ENCODE data around the gene GNG14.
"Not testable (repeated sequence)": the region's sequence is repeated elsewhere in the genome, so short reads cannot be mapped to it uniquely, and the experiment has no call there.

Gene GNG14

DNA sequence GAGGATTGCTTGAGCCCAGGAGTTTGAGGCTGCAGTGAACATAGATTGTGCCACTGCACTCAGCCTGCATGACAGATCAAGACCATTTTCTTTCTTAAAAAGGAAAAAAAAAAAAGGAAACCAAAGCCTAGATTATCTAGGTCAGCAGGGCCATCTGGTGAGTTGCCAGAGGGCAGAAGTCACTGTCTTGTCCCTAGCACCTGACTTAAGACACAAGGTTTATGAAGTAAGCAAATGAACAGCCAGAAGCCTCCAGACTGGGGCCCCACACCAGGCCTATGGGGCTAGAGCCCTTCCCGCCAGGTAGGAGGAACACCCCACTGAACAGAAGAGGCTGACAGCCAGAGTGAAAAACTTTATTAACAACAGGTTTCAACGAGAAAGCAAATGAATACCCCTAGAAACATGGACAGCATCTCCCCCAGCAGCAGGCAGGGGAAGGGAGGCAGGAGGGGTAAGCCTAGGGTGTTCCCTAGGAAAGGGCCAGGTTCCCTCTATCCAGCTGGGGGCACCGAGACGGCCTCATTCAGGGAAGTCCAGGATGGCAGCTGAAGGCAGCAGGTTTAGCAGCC lies 20.0 kb upstream of the GNG14 start:
- no peak for DNase-seq

DNA sequence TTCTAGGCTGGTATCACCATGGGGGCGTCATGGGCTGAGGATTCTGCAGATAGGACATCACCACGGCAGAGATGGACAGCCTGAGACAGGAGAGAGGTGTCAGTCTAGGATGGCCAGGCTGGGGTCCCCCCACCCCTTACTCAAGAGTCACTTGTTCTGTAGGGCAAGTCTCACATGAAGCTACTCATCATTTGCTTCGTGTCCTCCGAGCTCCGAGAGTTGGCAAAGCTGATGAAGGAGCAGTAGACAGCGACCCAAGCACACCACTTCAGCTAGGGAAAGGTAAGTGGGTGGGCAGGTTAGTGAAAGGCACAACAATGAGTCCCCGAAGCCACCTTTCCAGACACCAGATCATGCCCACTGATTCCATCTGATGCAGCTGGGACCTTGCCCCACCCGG lies 19.5 kb upstream of the GNG14 start:
- DNase-seq: no peak

DNA sequence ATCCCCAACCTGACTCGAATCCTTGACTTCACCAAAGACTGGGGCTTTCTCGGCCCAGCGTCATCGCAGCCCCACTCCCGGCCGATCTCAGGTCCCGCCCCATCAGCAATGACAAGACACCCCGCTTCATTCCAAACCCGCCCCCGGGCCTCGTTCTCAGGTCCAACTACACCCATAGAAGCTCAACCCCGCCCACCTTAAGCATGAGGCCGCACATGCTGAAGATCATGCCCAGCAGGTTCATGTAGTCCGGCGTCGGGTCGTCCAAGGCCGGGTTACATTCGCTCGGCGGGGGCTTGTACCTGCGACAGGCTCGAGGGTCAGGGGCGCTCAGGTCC lies 18.9 kb upstream of the GNG14 start:
- peak; percentile 83 for DNase-seq

DNA sequence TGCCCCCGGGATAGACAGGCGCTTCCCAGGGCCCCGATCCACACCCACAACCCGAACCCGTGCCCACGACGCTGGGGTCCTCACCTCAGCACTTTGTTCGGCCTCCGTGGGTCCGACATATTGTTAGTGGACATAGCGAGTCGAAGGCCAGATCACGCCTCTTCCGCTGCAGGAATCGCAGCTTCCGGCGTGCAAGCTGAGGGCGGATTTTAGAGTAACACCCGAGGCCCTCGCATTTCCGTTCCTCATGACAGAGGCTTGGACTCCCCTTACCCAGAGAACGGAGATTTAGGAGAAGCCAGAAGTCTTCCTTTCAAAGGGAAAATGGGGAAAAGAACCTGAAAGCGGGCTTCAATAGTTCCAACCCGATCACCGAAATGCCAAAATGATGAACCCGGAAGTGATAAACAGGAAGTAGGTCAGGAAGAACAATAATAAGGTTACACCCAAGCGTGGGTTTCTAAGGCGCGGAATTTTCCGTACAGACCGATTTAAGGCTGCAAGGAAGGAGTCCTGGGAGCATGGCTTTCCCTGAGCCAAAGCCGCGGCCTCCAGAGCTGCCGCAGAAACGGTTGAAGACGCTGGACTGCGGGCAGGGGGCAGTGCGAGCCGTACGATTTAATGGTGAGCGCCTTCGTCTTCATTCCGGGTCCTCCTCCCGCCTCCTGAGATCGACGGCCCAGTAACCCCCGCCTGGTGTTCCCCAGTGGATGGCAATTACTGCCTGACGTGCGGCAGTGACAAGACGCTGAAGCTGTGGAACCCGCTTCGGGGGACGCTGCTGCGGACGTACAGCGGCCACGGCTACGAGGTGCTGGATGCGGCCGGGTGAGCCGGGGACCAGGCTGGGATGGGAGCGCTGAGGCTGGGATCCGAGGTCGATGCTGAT lies 18.3 kb upstream of the GNG14 start:
- peak; percentile 76 to 80 for DNase-seq

DNA sequence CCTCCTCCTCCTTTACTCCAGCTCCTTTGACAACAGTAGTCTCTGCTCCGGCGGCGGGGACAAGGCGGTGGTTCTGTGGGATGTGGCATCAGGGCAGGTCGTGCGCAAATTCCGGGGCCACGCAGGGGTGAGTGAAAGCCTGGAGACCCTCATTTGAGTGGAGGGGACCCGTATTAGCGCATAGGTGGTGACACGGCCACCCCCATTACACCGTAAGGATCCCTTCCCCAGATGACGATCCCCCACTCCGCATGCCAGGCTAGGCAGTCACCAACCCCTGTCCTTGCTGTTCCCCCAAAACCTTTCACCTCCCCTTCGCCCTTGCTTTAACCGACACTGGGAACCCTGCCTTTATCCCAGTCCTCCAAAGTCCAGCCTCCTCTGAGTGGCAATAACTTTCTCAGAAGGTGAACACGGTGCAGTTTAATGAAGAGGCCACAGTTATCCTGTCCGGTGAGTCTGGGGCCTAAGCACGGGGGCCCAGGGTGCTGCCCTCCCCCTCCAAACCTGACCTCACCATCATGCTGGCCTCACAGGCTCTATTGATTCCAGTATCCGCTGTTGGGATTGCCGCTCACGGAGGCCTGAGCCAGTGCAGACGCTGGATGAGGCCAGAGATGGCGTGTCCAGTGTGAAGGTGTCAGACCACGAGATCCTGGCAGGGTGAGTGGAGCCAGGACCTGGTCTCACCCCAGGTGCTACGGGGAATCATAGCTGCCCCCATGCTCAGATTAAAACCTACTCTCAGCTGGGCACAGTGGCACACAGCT lies 17.5 kb upstream of the GNG14 start:
- no peak for DNase-seq

DNA sequence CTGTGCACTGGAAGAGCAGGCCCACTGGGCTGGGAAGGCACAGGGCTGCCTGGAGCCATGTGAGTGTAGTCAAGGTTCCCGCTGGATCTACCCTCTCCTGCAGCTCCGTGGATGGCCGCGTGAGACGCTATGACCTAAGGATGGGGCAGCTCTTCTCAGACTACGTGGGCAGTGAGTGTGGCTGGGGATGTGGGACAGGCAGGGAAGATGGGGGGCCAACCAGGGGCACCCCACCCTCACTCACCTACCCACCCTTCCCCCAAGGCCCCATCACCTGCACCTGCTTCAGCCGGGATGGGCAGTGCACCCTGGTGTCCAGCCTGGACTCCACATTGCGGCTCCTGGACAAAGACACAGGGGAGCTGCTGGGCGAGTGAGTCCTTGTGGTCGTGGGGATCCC lies 15.1 kb upstream of the GNG14 start:
- no peak for DNase-seq

DNA sequence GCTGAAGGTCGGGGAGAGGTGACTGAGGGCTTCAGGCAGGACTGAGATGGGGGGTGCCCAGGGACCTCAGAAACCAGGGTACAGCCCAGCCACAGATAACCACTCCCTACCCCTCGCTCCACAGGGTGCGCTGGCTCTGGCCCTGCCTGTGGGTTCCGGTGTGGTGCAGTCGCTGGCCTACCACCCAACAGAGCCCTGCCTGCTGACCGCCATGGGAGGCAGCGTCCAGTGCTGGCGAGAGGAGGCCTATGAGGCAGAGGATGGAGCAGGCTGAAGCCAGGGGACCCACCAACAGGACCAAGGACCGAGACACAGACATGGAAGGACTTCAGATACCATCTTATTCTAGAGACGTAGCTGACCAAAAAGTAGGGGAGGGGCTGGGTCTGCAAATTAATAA lies 12.4 kb upstream of the GNG14 start:
- DNase-seq: no peak

DNA sequence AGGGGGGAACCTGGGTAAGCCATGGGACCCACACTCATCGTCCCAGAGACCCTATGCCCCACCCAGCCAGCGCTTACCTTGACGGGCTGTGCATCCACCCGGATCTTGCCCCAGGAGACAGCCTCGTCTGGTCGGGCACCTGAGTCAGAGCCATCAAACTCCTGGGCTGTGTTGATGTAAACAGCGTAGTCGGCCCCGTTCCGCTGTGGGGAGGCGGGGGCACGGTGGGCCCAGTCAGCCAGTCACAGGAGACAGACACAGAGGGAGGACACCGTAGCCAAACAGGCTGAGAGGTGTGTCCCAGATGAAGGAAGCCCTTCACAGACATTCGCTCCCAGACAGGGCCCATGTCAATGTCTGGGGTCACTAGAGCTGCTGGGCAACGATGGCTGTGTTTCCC lies 11.9 kb upstream of the GNG14 start:
- DNase-seq: no peak

DNA sequence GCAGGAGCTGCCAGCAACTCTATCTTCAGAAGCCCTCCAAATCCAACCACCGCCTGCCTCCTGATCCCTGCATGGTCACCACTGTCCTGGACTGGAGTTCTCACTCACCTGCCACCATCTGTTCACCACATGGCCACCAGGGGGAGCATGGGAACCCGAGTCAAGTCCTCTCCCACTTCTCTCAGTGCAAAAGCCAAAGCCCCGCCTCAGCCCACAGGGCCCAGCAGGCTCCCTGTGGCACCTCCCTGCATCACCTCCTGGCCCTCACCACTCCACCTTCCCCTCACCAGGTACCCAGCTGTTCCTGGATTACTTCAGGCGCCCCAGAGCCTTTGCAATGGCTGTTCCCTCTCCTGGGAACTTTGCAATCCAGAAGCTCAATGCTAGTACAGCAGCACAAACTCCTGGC lies 11.4 kb upstream of the GNG14 start:
- peak; percentile 79 to 83 for DNase-seq

DNA sequence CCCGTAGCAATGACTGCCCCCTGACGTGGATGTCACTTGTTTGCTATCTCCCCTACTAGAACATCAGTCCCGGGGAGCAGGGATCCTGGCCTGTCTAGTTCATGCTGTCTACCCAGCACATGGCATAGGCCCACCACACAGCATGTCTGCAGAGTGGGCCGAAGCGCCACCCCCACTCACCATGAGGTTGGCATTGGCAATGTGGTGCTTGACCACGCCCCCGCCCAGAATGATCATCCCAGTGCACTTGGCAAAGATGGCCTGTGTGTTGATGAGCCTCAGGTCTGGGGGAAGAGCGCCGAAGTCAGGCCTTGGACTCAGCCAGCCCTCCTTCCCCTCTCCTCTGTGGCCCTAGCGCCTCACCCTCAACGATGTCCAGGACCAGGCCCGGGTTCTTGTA lies 10.9 kb upstream of the GNG14 start:
- no peak for DNase-seq

DNA sequence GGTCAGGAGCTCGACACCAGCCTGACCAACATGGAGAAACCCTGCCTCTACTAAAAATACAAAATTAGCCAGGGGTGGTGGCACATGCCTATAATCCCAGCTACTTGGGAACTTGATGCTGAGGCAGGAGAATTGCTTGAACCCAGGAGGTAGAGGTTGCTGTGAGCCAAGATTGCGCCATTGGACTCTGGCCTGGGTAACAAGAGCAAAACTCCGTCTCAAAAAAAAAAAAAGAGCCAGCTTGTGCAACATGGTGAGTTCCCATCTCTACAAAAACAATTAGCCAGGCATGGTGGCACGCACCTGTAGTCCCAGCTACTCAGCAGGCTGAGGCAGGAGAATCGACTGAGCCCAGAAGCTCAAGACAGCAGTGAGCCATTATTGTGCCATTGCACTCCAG lies 9.8 kb upstream of the GNG14 start:
- DNase-seq: not testable (repeated sequence)

DNA sequence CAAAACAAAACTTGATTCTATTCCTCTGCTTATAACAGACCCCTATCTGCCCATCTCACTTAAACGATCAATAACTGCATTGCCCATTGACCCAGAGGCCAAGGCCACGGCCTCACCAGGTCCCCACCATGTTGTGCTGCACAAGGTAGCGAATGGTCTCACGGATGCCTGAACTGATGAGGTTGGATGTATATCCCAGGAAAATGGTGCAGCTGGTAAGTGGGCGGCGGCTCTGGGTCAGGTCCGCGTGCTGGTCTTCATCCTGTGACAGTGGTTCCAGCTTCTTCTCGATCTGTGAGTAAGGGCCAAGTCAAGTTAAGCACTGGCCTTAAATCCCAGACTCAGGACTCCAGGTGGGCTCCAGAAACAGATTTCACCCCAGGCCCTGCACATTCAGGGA lies 7.8 kb upstream of the GNG14 start:
- no peak for DNase-seq

DNA sequence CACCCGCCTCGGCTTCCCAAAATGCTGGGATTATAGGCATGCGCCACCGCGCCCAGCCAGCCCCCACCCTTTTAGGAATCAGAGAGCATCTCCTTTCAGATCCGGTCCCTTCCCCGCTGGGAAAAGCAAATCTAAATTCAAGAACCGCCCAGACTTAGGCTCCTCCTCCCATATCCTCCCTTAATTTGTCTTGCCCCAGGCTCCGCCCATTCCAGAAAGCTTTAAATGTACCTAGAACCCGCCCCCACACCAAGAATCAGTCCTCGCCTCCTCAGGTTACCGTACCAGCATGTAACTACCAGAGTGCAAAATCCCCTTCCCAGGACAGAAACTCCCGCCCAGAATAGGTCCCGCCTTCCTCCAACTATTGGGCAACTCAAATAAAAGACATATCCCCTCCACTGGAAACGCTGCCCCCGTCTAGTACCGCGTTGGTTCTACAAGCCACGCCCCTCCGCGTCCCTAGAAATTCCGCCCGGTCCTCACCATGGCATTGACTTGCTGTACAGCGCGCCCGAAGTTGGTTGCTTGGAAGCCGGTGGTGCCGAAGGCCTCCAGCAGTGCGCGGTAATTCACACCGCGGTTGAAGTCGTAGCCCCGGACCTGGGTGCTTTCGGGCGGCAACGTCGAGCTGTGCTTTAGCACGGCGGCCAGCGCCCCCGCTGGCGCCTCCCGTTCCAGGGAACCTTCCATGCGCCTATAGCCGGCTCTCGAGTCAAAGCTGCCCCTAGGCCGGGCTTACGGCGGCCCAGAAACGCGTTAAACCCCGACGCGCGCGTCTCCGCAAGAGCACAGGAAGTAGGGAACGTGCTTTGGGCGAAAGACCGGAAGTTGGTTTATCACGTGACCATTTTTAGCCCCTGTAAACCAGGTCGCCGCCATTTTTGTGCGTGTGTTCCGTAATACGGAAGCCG lies 6.5 kb upstream of the GNG14 start, which contains the start of gene DHPS:
DHPS (minus strand) TSS at position 807 of the 914 bp plus-strand sequence; CDS start at position 693, 114 bp downstream.
- peak; percentile 95 for DNase-seq

DNA sequence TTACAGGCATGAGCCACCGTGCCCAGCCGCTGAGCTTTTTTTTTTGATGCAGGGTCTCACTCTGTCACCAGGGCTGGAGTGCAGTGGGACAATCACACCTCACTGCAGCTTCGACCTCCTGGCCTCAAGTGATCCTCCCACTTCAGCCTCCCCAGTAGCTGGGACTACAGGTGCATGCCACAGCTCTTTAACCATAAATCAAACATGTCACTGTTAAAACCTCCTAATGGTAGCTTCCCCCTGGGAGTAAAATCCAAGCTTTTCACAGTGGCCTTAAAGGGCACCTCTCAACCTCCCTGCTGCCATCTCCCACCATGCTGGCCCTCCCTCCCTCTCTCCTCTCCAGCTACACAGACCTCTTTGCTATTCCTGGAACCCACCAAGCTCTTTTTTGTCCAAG lies 2.0 kb upstream of the GNG14 start:
- DNase-seq: no peak

DNA sequence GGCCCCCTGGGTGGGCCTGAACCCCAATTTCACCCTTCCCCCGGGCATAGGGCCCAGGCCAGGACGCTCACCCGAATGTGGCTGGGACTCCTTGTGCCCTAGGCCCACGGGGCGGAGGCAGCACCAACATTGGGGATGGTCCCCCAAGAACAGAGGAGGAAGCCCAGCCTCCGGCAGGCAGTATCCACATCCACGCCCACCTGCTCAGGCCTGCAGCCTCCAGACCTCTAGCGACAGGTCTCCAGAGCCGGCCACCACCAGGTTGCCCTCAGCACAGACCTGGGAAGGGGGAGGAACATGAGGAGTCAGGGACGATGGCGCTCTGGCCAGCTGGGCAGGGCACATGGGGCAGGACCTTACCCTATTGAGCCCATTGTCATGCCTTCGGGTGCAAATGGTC lies 1.2 kb downstream of the GNG14 start:
- no peak for DNase-seq

DNA sequence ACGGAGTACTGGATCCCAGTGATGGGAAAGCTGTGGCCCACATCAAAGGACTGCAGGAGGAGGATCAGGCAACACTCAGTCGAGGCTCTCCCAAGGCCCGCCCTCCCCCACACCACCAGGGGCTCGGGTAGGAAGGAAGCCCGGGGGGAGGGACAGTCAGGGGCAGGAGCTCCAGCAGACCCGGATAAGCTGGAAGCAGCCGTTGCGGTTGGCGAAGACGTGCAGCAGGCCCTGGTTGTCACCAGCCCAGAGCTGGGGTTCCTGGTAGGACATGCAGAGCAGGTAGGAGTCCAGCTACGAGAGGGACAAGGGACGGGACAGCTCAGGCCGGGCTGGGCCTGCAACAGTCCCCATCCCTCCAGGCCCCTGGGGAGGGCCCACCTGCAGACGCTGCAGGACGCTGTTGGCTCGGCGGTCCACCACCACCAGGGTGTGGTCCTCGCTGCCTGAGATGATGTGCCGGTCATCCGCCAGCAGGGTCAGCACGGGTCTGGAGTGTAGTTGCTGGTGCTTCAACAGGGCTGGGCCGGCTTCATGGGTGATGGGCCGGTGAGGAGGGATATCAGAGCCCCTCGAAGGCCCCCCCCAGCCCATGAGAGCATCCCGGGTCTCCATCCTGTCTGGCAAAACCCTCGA lies 1.9 kb downstream of the GNG14 start:
- DNase-seq: no peak

DNA sequence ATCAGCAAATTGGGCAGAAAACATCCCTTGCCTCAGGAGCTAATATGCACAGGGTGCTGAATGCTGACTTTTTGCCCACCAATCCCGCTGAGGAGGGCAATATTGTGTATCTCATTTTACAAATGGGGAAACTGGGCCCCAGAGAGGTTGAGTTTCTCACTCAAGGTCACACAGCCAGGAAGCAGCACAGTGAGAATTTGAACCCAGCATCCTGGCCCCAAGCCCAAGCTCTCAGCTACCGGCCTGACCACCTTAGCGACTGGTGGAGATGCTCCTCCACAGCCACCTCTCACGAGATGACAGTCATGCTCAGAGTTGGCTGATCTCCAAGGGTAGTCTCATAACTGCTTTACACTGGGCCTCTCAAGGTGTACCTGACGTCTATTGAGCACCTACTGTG lies 5.2 kb downstream of the GNG14 start:
- DNase-seq: no peak

DNA sequence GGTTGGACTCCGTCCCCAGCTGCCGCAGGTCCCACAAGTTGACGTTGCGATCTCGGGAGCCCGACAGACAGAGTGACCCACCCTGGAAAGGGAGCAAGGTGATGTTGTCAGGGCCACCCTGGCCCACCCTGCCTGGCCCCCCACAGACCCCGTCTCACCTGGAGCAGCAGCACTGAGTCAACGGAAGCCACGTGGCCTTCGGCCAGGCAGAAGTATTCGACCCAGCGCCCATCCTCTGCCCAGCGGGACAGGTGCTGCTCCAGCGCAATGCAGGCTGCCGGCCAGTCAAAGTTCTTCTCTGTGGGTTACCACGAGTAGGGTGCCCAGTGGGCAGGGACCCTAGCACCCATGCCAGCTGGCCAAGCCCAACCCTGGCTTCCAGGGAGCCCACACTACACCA lies 6.8 kb downstream of the GNG14 start:
- no peak for DNase-seq

DNA sequence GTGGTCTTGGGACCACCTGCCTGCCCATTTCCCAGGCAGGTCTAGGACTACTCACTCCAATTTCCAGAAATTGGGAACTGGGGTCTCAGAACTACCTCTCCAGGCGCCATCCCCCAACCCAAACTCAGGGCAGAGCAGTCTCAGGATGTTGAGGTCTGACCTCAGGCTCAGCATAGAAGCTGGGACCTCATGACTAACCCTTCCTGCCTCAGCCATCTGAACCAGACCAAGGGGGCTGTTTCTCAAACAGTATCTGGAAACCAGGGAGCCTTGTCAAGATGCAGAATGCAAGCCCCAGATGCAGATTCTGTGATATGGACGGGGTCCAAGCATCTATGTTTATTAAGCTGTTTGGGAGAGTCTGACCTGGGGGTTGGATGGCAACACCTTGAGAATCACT lies 7.3 kb downstream of the GNG14 start:
- no peak for DNase-seq

DNA sequence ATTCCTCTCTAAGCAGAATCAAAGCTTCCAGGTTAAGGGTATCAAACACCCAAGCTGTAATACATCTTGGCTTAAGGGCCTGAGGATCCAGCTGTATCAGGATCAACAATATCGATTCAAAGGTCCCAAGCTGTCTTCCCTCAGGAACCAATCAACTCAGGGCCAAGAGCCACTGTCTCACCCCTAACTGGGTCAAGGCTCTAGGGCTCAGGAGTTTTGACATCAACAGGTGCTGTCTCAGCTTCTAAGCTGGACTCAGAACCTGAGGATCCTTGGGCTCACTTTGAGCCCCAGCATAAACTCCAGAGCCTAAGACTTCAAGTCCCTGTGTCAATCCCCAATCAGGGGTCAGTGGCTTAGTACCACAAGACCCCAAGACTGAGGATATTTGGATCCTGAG lies 7.7 kb downstream of the GNG14 start:
- no peak for DNase-seq

DNA sequence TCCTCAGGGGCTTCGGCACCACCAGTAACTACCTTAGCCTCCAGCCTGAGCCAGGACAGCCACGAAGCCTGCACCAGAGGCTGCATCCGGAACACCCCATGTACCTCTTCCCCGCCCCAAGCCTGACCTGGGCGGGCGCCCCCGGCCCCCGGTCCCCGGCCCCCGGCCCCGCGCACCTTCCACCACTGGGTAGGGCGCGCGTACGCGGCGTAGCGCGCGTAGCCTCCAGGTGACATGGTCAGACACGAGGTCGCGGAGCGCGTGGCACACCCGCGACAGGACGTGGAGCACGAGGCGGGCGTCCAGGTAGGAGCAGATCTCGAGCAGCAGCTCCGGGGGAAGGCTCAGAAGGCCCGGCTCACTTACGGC lies 8.2 kb downstream of the GNG14 start:
- no peak for DNase-seq
